Activated CD4-positive, alpha-beta T cell treated with anti-CD3 and anti-CD28 coated beads, Interleukin-2, amount 10 ng/mL, durations not matched to agents 7 days and 5 days (primary cell): ENCODE data around the gene FKBP7. TPM values are rescaled to one million over a fixed set of nuclear protein-coding genes. Genes with fewer than 3 reads are reported as not detected.
A peak's percentile ranks its signal among the peaks of the same experiment; 100 is the strongest.
"Not testable (repeated sequence)": the region's sequence is repeated elsewhere in the genome, so short reads cannot be mapped to it uniquely, and the experiment has no call there.

ENCODE experiments used
- CTCF ChIA-PET: fragments of 350-600 bp; sonication (Branson Sonifier 250); formaldehyde crosslinking; loops from one replicate; lab custom pipeline; 2021; ENCODE audit warnings: antibody characterized with exemption; lab: Charles Lee
- POLR2A ChIA-PET: fragments of 350-600 bp; sonication (Branson Sonifier 250); formaldehyde crosslinking; loops from one replicate; lab custom pipeline; 2021; ENCODE audit warnings: antibody characterized with exemption; lab: Charles Lee
- DNase-seq: peaks from one replicate; pipeline ENCODE4 v3.0.0-alpha.2; 2020
- H3K27ac Mint-ChIP-seq: one replicate; pipeline ENCODE4 v1.8.0; 2021; ENCODE audit warnings: mild to moderate bottlenecking, moderate library complexity, mixed read lengths
- H3K27me3 Mint-ChIP-seq: one replicate; pipeline ENCODE4 v1.8.0; 2021; ENCODE audit warnings: mixed read lengths
- H3K36me3 Mint-ChIP-seq: one replicate; pipeline ENCODE4 v1.8.0; 2021; ENCODE audit warnings: low read depth, mixed read lengths
- H3K4me1 Mint-ChIP-seq: one replicate; pipeline ENCODE4 v1.8.0; 2021; ENCODE audit warnings: mixed read lengths
- H3K4me3 Mint-ChIP-seq: one replicate; pipeline ENCODE4 v1.8.0; 2021; ENCODE audit warnings: mild to moderate bottlenecking, moderate library complexity, mixed read lengths
- H3K9me3 Mint-ChIP-seq: one replicate; pipeline ENCODE4 v1.8.0; 2021; ENCODE audit warnings: mixed read lengths
- total RNA-seq, 2 experiments: library from RNA; stranded (reverse); gene quantifications; one replicate each; pipeline ENCODE4 v1.2.3, GENCODE V29; 2021

Gene FKBP7
- total RNA-seq, 2 experiments from 2014 or later: 1.4 to 2.1 TPM

DNA sequence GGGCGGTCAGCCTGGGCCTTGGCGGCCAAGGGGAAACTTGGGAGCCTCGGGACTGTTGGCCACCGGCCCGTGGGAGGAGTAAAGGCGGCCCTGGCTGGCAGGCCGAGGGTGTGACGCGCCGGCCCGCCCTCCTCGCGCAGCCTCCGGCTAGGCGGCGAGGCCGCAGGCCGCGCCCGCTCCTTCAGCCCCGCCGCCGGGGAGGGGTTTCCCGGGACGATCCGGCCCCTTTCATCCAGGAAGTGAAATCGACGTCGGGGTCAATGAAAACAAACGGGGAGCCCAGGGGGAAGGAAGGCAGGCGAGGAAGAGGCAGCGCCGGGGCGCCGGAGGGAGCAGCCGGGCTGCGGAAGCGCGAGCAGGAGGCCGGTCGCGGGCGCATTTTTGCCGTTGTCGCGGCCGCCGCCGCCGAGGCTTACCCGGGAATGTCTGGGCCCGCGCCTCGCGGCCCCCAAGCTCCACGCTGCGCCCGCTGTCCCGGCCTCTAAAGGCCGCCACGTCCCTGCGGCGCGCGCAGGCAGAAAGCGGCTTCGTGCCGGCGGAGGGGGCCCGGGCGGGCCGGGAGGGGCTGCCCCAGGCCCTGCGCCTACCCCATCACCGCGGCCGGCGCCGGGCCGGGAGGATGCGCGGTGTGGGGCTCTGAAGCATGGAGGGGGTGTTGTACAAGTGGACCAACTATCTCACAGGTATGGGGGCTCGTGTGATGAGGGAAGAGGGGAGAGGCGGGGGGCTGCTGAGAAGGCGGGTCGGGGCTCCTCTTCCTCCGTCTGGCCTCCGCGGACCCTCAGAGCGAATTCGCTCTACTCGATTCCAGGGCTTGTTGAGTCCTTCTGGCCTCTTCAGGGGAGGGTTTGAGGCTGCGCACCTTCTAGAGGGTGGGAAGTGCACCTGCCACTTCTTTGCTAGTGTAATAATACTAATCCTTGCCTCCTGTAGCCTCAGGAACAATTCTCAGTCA, 2.1 kb upstream of the FKBP7 start, which contains the start of gene PLEKHA3:
Gene PLEKHA3 (plus strand): TSS at position 231 of the 955 bp plus-strand sequence. CDS start 413 bp downstream, at position 644.
- DNase-seq: peak; percentile 78
- Mint-ChIP-seq H3K36me3 (peaks cover 11% of the 10 kb centered on the region), H3K9me3 (no peaks in the 10 kb centered on the region), H3K4me3 (peak within 1 kb of the TSS; percentile 97), H3K4me1 (peaks cover 43% of the 10 kb centered on the region), H3K27ac (peak within 1 kb of the TSS; percentile 100), H3K27me3 (no peaks in the 10 kb centered on the region)
- POLR2A ChIA-PET: no interaction called here
- CTCF ChIA-PET: interaction anchor here (1.1 to 3.5 kb wide), 5 partner anchors 9 to 66 kb away, joined by 3 to 14 read pairs (median 6); no protein-coding TSS in a partner anchor

DNA sequence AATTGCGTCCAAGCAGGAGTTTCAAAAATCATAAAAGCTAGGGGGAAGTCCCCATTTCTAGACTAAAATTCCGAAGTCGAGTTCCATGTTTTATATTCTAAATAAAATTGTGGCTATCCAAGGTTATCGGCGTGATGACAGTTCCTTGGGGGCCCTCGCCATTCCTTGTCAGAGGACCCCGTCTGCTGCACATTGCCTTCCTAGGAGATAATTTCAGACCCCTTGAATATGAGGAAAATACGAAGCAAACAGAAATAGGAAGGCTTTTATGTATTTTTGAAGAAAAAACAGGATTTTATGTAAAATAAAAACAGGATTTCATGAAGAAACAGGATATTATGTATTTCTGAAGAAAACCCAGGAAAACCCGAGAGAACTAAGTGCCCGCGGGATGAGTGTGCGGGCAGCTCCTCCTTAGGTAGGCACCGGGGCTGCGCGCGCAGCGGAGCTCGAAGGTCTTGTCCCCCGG, 1.4 kb upstream of the FKBP7 start:
- DNase-seq: no peak
- Mint-ChIP-seq H3K27ac (peak overlapping the region; percentile 100), H3K36me3 (peaks cover 9% of the 10 kb centered on the region), H3K9me3 (no peaks in the 10 kb centered on the region), H3K27me3 (no peaks in the 10 kb centered on the region), H3K4me3 (peak overlapping the region; percentile 97), H3K4me1 (peaks cover 43% of the 10 kb centered on the region)
- ChIA-PET CTCF (interaction anchor here (1.1 to 3.5 kb wide), 5 partner anchors 10 to 65 kb away, joined by 3 to 14 read pairs (median 6); no protein-coding TSS in a partner anchor), POLR2A (no interaction called here)

DNA sequence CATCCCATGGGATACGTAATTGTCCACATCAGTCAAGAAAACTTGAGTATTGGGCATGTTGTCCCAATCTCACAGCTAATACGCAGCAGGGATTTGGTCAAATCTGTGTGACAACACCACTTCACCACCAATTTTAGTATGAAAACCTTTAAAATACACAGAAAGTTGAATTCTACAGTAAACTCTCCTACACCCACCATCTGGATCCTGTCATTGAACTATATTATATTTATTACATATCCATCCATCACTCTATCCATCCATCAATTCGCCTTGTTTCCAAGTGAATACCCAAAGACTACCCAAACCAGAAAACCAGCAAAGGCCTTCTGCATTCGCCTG, 846 bp upstream of the FKBP7 start:
- H3K36me3 Mint-ChIP-seq: peaks cover 7% of the 10 kb centered on the region
- ChIA-PET CTCF (interaction anchor here (1.3 to 1.6 kb wide), 3 partner anchors 10 to 65 kb away, joined by 3 to 7 read pairs (median 6); no protein-coding TSS in a partner anchor), POLR2A (no interaction called here)
- H3K27me3 Mint-ChIP-seq: no peaks in the 10 kb centered on the region
- no peak for DNase-seq
- H3K4me3 Mint-ChIP-seq: peak overlapping the region; percentile 97
- no peaks in the 10 kb centered on the region for H3K9me3 Mint-ChIP-seq
- peaks cover 41% of the 10 kb centered on the region for H3K4me1 Mint-ChIP-seq
- peak overlapping the region; percentile 100 for H3K27ac Mint-ChIP-seq

DNA sequence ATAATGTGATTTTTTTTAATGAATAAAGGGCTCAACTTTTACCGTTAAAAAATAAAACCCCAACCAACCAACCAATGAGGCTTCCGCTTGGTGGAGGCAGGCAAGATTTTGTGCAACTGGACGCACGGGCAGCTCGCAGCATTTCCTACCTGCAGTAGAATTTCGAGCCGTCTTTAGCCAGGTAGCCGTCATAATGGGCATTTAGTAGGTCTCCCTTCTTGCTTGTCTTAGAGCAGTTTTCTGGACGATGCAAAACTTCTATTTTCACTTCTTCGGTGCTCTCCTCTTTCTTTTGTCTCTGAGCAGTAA, 316 bp downstream of the FKBP7 start:
- H3K27ac Mint-ChIP-seq: peak overlapping the region; percentile 100
- H3K9me3 Mint-ChIP-seq: no peaks in the 10 kb centered on the region
- no peak for DNase-seq
- H3K27me3 Mint-ChIP-seq: no peaks in the 10 kb centered on the region
- CTCF ChIA-PET: interaction anchor here (0.7 kb wide), 1 partner anchor 15 kb away, joined by 3 read pairs; no protein-coding TSS in a partner anchor
- POLR2A ChIA-PET: no interaction called here
- peaks cover 41% of the 10 kb centered on the region for H3K4me1 Mint-ChIP-seq
- peak overlapping the region; percentile 97 for H3K4me3 Mint-ChIP-seq
- H3K36me3 Mint-ChIP-seq: peaks cover 7% of the 10 kb centered on the region

DNA sequence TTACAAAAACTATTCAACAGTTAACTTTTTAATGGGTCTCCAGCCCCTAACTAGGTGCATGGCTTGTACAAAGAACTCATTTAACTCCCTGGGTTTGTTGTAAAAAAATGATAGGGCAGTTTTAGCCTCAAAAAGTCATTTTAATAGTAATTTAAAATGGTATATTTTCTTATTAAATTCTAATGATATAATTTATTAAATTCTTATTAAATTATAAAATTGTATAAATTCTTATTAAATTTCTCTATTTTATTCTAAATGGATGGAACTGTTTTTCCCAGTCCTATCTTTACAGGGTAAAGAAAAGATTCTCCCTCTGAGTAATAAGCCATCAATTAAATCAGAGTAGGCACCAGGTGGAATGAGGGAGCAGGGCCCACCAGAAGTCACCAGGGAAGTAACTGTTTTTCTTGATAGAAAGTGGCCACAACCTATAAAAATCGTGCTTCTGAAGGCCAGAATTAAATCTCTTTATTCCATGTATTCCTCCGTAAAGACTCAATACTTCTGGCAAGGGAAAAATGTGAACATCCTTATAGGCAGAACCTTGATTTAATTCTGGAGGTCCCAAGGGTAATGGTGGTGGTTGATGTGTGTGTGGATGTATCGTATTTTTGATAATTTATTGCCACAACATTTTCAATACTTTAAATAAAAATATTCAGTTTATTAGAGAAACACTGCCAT, 814 bp downstream of the FKBP7 start:
- Mint-ChIP-seq H3K27ac (peak overlapping the region; percentile 100), H3K9me3 (no peaks in the 10 kb centered on the region), H3K4me3 (peak overlapping the region; percentile 97), H3K27me3 (no peaks in the 10 kb centered on the region), H3K4me1 (peaks cover 37% of the 10 kb centered on the region), H3K36me3 (peaks cover 6% of the 10 kb centered on the region)
- POLR2A ChIA-PET: no interaction called here
- CTCF ChIA-PET: interaction anchor here (0.7 kb wide), 2 partner anchors 10 to 15 kb away, joined by 3 read pairs; no protein-coding TSS in a partner anchor
- DNase-seq: no peak

DNA sequence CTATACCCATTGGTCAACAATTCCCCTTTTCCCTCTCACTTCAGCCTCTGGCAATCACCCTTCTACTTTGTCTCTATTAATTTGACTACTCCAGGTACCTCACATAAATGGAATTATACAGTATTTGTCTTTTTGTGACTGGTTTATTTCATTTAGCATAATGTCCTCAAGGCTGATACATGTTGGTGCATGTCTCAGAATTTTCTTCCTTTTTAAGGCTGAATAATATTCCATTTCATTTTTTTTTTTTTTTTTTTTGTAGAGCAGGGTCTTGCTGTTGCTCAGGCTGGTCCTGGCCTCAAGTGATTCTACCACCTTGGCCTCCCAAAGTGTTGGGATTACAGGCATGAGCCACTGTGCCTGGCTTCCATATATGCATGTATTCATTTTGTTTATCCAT, 1.9 kb downstream of the FKBP7 start:
- no peak overlapping the region for H3K27ac Mint-ChIP-seq
- ChIA-PET CTCF (interaction anchor here (0.7 kb wide), 1 partner anchor 11 kb away, joined by 3 read pairs; no protein-coding TSS in a partner anchor), POLR2A (no interaction called here)
- H3K4me1 Mint-ChIP-seq: peaks cover 26% of the 10 kb centered on the region
- no peaks in the 10 kb centered on the region for H3K27me3 Mint-ChIP-seq
- H3K36me3 Mint-ChIP-seq: peaks cover 2% of the 10 kb centered on the region
- no peaks in the 10 kb centered on the region for H3K9me3 Mint-ChIP-seq
- no peak overlapping the region for H3K4me3 Mint-ChIP-seq
- no peak for DNase-seq

DNA sequence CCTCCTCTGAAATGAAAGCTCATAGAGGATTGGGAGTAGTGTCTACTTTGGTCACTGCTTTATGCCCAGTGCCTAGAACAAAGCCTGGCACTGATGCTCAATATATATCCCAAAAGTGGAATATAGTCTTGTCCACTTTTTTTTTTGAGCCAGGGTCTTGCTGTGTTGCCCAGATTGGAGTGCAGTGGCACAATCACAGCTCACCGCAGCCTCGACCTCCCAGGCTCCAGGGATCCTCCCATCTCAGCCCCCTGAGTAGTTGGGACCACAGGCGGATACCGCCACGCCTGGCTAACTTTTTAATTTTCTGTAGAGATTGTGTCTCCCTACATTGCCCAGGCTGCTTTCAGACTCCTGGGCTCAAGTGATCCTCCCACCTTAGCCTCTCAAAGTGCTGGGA, 3.8 kb downstream of the FKBP7 start:
- POLR2A ChIA-PET: no interaction called here
- Mint-ChIP-seq H3K36me3 (no peaks in the 10 kb centered on the region), H3K27ac (no peak overlapping the region), H3K4me3 (no peak overlapping the region), H3K9me3 (no peaks in the 10 kb centered on the region), H3K27me3 (no peaks in the 10 kb centered on the region), H3K4me1 (peaks cover 19% of the 10 kb centered on the region)
- DNase-seq: no peak
- CTCF ChIA-PET: interaction anchor here (0.7 kb wide), 1 partner anchor 89 kb away, joined by 3 read pairs; no protein-coding TSS in a partner anchor

DNA sequence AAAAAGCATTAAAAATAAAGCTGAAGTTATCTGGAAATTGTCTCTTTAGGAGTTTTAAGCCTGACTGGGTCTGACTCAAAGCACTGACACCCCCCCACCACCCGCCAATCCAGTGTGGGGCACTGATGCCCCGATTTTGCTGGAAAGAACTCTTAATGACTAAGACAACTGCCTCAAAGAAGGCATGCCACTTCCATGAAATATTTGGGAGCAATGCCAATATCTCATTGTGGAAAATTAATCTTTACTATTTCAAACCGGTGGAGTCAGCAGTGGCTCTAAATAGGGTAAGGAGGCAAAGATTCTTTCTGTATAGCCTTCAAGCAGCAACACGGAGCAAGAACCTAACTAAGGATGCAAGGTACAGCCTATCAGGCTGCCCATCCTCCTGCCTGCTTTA, 4.5 kb downstream of the FKBP7 start:
- peaks cover 13% of the 10 kb centered on the region for H3K4me1 Mint-ChIP-seq
- no peak overlapping the region for H3K4me3 Mint-ChIP-seq
- DNase-seq: no peak
- H3K27me3 Mint-ChIP-seq: no peaks in the 10 kb centered on the region
- no peaks in the 10 kb centered on the region for H3K36me3 Mint-ChIP-seq
- CTCF ChIA-PET: interaction anchor here (0.7 to 1.2 kb wide), 3 partner anchors 9 to 88 kb away, joined by 3 to 4 read pairs (median 3); no protein-coding TSS in a partner anchor
- H3K27ac Mint-ChIP-seq: no peak overlapping the region
- POLR2A ChIA-PET: no interaction called here
- no peaks in the 10 kb centered on the region for H3K9me3 Mint-ChIP-seq

DNA sequence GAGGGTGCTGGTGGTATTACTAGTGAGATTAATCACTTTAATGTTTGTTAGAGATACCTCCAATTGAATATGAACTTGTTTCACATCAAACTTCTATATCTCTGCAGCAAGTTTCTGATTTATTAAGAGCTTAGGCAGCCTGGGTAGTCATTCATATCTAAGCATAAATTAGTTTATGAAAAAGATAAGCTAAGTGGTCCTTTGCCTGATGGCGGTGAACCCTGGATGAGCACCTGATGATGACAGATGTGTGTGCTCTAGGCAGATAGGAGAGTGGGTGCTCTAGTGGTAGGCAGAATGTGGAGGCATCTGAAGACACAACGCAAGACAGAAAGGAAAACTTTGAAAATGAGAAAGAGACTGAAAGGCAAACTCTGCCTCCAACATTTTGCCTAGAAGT, 5.0 kb downstream of the FKBP7 start:
- H3K27ac Mint-ChIP-seq: peak overlapping the region; percentile 65
- H3K27me3 Mint-ChIP-seq: no peaks in the 10 kb centered on the region
- POLR2A ChIA-PET: no interaction called here
- DNase-seq: no peak
- H3K4me3 Mint-ChIP-seq: no peak overlapping the region
- CTCF ChIA-PET: interaction anchor here (0.8 to 1.2 kb wide), 2 partner anchors 9 to 59 kb away, joined by 3 to 4 read pairs; no protein-coding TSS in a partner anchor
- no peaks in the 10 kb centered on the region for H3K9me3 Mint-ChIP-seq
- H3K36me3 Mint-ChIP-seq: no peaks in the 10 kb centered on the region
- H3K4me1 Mint-ChIP-seq: peaks cover 13% of the 10 kb centered on the region

DNA sequence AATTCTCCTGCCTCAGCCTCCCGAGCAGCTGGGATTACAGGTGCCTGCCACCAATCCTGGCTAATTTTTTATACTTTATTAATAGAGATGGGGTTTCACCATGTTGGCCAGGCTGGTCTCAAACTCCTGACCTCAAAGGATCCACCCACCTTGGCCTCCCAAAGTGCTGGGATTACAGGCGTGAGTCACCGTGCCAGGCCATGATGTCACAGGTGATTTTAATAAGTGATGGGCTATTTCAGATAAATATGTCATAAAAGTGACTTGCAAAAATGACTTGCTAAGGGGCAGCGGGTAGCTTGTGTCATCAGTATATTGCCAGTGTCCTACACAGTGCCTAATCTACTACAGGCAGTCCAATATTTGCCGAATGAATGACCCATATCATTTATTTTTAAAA, 7.1 kb downstream of the FKBP7 start:
- H3K4me3 Mint-ChIP-seq, POLR2A ChIA-PET, H3K36me3 Mint-ChIP-seq, H3K27me3 Mint-ChIP-seq, H3K4me1 Mint-ChIP-seq, DNase-seq, H3K9me3 Mint-ChIP-seq, H3K27ac Mint-ChIP-seq: not testable (repeated sequence)
- CTCF ChIA-PET: interaction anchor here (0.6 kb wide), 1 partner anchor 335 kb away, joined by 5 read pairs; no protein-coding TSS in a partner anchor

DNA sequence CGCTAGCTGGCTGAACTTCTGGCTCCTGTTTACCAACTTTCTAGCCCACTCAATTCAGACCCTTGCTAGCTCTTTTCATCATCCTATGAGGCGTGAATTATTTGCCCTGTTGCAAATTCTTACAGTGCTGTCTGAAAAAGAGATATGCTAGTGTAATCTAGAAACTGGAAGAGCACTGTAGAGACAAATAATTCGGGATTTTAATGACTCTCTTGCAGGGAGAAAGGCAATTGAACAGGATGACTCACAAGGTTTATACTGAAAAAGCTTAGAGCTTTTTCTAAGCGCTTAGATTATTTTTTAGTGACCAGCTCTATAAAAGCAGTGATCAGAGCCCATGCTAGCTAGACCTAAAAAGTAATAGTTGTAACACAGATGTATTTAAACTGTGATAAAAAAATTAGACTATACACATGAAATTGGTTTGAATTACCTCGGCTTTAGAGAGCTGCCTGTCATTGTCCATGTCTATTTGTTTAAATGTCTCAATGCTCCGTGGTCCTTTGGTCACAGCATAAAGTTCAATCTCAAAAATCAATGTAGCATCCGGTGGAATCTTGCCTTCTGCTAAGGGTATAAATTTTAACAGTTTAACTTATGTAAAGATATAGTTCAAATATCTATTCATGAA, 9.1 kb downstream of the FKBP7 start:
- H3K36me3 Mint-ChIP-seq: peaks cover 3% of the 10 kb centered on the region
- no peak for DNase-seq
- ChIA-PET POLR2A (interaction anchor here (0.5 kb wide), 1 partner anchor 19 kb away, joined by 3 read pairs; no protein-coding TSS in a partner anchor), CTCF (no interaction called here)
- no peaks in the 10 kb centered on the region for H3K9me3 Mint-ChIP-seq
- H3K27ac Mint-ChIP-seq: no peak overlapping the region
- H3K4me1 Mint-ChIP-seq: no peaks in the 10 kb centered on the region
- H3K4me3 Mint-ChIP-seq: no peak overlapping the region
- no peaks in the 10 kb centered on the region for H3K27me3 Mint-ChIP-seq

DNA sequence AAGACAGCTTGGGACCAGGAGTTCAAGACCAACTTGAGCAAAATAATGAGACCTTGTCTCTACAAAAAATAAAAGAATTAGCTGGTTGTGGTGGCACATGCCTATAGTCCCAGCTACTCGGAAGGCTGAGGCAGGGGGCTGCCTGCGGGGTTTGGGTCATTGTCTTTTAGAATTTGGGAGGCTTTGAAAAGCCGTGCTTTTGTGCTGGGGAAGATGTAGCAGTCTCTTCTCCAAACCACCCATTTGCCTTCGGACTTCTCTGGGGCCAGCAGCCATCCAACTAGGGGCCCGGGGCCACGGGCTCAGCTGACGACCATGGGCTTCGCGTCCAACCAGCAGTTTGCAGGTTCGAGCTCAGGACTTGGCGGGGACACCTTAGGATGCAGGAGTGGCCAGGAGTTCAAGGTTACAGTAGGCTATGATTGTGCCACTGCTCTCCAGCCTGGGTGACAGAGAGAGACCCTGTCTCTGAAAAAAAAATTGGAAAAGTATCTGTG, 21.0 kb downstream of the FKBP7 start:
- Mint-ChIP-seq H3K9me3 (no peaks in the 10 kb centered on the region), H3K4me3 (no peak overlapping the region), H3K27me3 (peaks cover 2% of the 10 kb centered on the region), H3K36me3 (no peaks in the 10 kb centered on the region), H3K4me1 (peaks cover under 1% of the 10 kb centered on the region), H3K27ac (no peak overlapping the region)
- DNase-seq: no peak
- ChIA-PET CTCF (interaction anchor here (0.9 to 1.2 kb wide), 2 partner anchors 11 to 43 kb away, joined by 3 read pairs; no protein-coding TSS in a partner anchor), POLR2A (interaction anchor here (0.6 kb wide), 1 partner anchor 373 kb away, joined by 3 read pairs; no protein-coding TSS in a partner anchor)
